HEK293 (cell line): Measurements from ENCODE around the gene TRMT1L.

Experiments used
- CTCF ChIP-seq: fragments of 450-650 bp; formaldehyde crosslinking; IDR thresholded peaks from 2 replicates; pipeline ENCODE4 v1.5.1; 2016; ENCODE audit warnings: missing biosample characterization, missing genetic modification characterization
- MEIS1 ChIP-seq: sonication (generic); formaldehyde crosslinking; IDR thresholded peaks from 2 replicates; pipeline ENCODE4 v1.8.1; 2022; ENCODE audit warnings: missing genetic modification reagents, mild to moderate bottlenecking, borderline replicate concordance
- ZBTB21 ChIP-seq: fragments of 450-650 bp; formaldehyde crosslinking; IDR thresholded peaks from 2 replicates; pipeline ENCODE4 v1.5.1; 2017; ENCODE audit warnings: missing biosample characterization, missing genetic modification characterization
- ZBTB7A ChIP-seq: fragments of 450-650 bp; formaldehyde crosslinking; IDR thresholded peaks from 2 replicates; pipeline ENCODE4 v1.5.1; 2016; ENCODE audit warnings: low read depth, missing biosample characterization, missing genetic modification characterization
- ZFHX2 ChIP-seq: fragments of 450-650 bp; formaldehyde crosslinking; conservative IDR thresholded peaks from 2 replicates; pipeline ENCODE4 v1.5.1; 2016; ENCODE audit warnings: missing biosample characterization, missing genetic modification characterization
- ZNF121 ChIP-seq: fragments of 450-650 bp; formaldehyde crosslinking; IDR thresholded peaks from 2 replicates; pipeline ENCODE4 v1.5.1; 2016; ENCODE audit warnings: missing biosample characterization, missing genetic modification characterization
- ZNF274 ChIP-seq, 2 experiments: fragments of 200-500 bp in 1 of 2; fragments of 450-650 bp in 1 of 2; sonication (Bioruptor generic) in 1 of 2; formaldehyde crosslinking in 1 of 2; IDR thresholded peaks; 2 replicates each; pipeline versions ENCODE4 v1.5.1 to v1.6.1; 2014 to 2016; ENCODE audit warnings: borderline replicate concordance in 1 of 2, inconsistent platforms in 1 of 2, low read length in 1 of 2, missing biosample characterization in 1 of 2, missing genetic modification characterization in 1 of 2
- ZNF350 ChIP-seq: fragments of 450-650 bp; formaldehyde crosslinking; IDR thresholded peaks from 2 replicates; pipeline ENCODE4 v1.5.0; 2017; ENCODE audit warnings: missing biosample characterization, mild to moderate bottlenecking, missing genetic modification characterization
- ZNF398 ChIP-seq: fragments of 450-650 bp; formaldehyde crosslinking; IDR thresholded peaks from 2 replicates; pipeline ENCODE4 v1.5.1; 2017; ENCODE audit warnings: missing biosample characterization, missing genetic modification characterization
- ZNF580 ChIP-seq: fragments of 450-650 bp; formaldehyde crosslinking; IDR thresholded peaks from 2 replicates; pipeline ENCODE4 v1.5.1; 2016; ENCODE audit warnings: missing biosample characterization, missing genetic modification characterization
- ZNF660 ChIP-seq: fragments of 450-650 bp; IDR thresholded peaks from 2 replicates; pipeline ENCODE4 v1.5.1; 2018; ENCODE audit warnings: missing biosample characterization, mild to moderate bottlenecking, missing genetic modification characterization
- ZNF792 ChIP-seq: fragments of 450-650 bp; formaldehyde crosslinking; IDR thresholded peaks from 2 replicates; pipeline ENCODE4 v1.5.1; 2016; ENCODE audit warnings: missing biosample characterization, missing genetic modification characterization
- ZSCAN18 ChIP-seq: fragments of 450-650 bp; formaldehyde crosslinking; IDR thresholded peaks from 2 replicates; pipeline ENCODE4 v1.5.1; 2016; ENCODE audit warnings: missing biosample characterization, missing genetic modification characterization

- TF ChIP-seq CTCF (tag by site-specific recombination), result no peak
- TF ChIP-seq ZFHX2, result no peak
- no peak for TF ChIP-seq ZNF660
- TF ChIP-seq ZBTB21, result no peak
- no peak for TF ChIP-seq MEIS1
- no peak for TF ChIP-seq ZNF121 (tag by site-specific recombination)
- no peak for TF ChIP-seq ZNF792 (tag by site-specific recombination)
- TF ChIP-seq ZNF274 (IDR thresholded peaks at IDR 0.05; ENCODE audit: low read length), result no peak
- TF ChIP-seq ZNF274 (tag by site-specific recombination; IDR thresholded peaks at IDR 0.05; ENCODE audit: borderline replicate concordance), result no peak
- no peak for TF ChIP-seq ZNF350 (tag by site-specific recombination)
- no peak for TF ChIP-seq ZNF580 (tag by site-specific recombination)
- no peak for TF ChIP-seq ZBTB7A
- TF ChIP-seq ZNF398 (tag by site-specific recombination), result no peak
- no peak for TF ChIP-seq ZSCAN18 (tag by site-specific recombination)
Observed at GRCh38 chr1:185091480-185091879, 65.3 kb downstream of the TRMT1L start.
